Astrocyte (in vitro differentiated cells and primary cell): ENCODE measurements around the gene SPP2. TPM values are rescaled to one million over a fixed set of nuclear protein-coding genes. Genes with fewer than 3 reads are reported as not detected.

Experiments used
- DNase-seq: peaks from one replicate; pipeline ENCODE4 v3.0.0-alpha.2; 2010; ENCODE audit warnings: low read depth
- FAIRE-seq: peaks from 2 replicates; lab custom pipeline; 2011; peaks lifted over from hg19 to GRCh38; lab: Jason Lieb, UNC
- H2AFZ ChIP-seq: 2 replicates; pipeline ENCODE4 v1.6.0; 2012; ENCODE audit warnings: low read depth, low read length, inconsistent platforms
- H3K27ac ChIP-seq: 2 replicates; pipeline ENCODE4 v1.5.1; 2011; ENCODE audit warnings: low read depth, low read length, inconsistent platforms
- H3K27me3 ChIP-seq: 2 replicates; pipeline ENCODE4 v1.6.0; 2011; ENCODE audit warnings: low read length, inconsistent platforms; ENCODE audit not compliant: insufficient read depth
- H3K36me3 ChIP-seq: 2 replicates; pipeline ENCODE4 v1.5.1; 2011; ENCODE audit warnings: low read length, inconsistent platforms; ENCODE audit not compliant: insufficient read depth
- H3K4me1 ChIP-seq: 2 replicates; pipeline ENCODE4 v1.5.1; 2011; ENCODE audit warnings: low read length, inconsistent platforms; ENCODE audit not compliant: insufficient read depth
- H3K4me2 ChIP-seq: 2 replicates; pipeline ENCODE4 v1.6.0; 2012; ENCODE audit warnings: low read length, inconsistent platforms
- H3K4me3 ChIP-seq: 2 replicates; pipeline ENCODE4 v1.5.1; 2011; ENCODE audit warnings: low read depth, mild to moderate bottlenecking, low read length, inconsistent platforms; ENCODE audit not compliant: insufficient read depth
- H3K79me2 ChIP-seq: 2 replicates; pipeline ENCODE4 v1.6.0; 2012; ENCODE audit warnings: mild to moderate bottlenecking, low read length, inconsistent platforms; ENCODE audit not compliant: insufficient read depth
- H3K9ac ChIP-seq: 2 replicates; pipeline ENCODE4 v1.6.0; 2012; ENCODE audit warnings: mild to moderate bottlenecking, low read length, inconsistent platforms
- H3K9me3 ChIP-seq: 2 replicates; pipeline ENCODE4 v1.5.1; 2012; ENCODE audit warnings: low read depth, mild to moderate bottlenecking, low read length, inconsistent platforms; ENCODE audit not compliant: insufficient read depth
- H4K20me1 ChIP-seq: 2 replicates; pipeline ENCODE4 v1.6.0; 2012; ENCODE audit warnings: low read length, inconsistent platforms; ENCODE audit not compliant: insufficient read depth
- H3K27ac Mint-ChIP-seq: one replicate; pipeline ENCODE4 v1.8.0; 2021; ENCODE audit warnings: mild to moderate bottlenecking, mixed read lengths; ENCODE audit not compliant: unreplicated experiment
- H3K27me3 Mint-ChIP-seq: one replicate; pipeline ENCODE4 v1.8.0; 2021; ENCODE audit warnings: low read depth, mixed read lengths; ENCODE audit not compliant: unreplicated experiment
- H3K36me3 Mint-ChIP-seq: one replicate; pipeline ENCODE4 v1.8.0; 2021; ENCODE audit warnings: low read depth, mixed read lengths; ENCODE audit not compliant: unreplicated experiment
- H3K4me1 Mint-ChIP-seq: one replicate; pipeline ENCODE4 v1.8.0; 2021; ENCODE audit warnings: low read depth, mixed read lengths; ENCODE audit not compliant: unreplicated experiment
- H3K4me3 Mint-ChIP-seq: one replicate; pipeline ENCODE4 v1.8.0; 2021; ENCODE audit warnings: mild to moderate bottlenecking, moderate library complexity, mixed read lengths; ENCODE audit not compliant: unreplicated experiment
- H3K9me3 Mint-ChIP-seq: one replicate; pipeline ENCODE4 v1.8.0; 2021; ENCODE audit warnings: mild to moderate bottlenecking, mixed read lengths; ENCODE audit not compliant: unreplicated experiment
- CTCF ChIP-seq: IDR thresholded peaks from 2 replicates; pipeline ENCODE4 v1.5.1; 2011; ENCODE audit warnings: low read depth, mild to moderate bottlenecking, inconsistent platforms, low read length, moderate library complexity; ENCODE audit not compliant: insufficient read depth
- EZH2 ChIP-seq: IDR thresholded peaks from 2 replicates; pipeline ENCODE4 v1.6.1; 2012; ENCODE audit warnings: mild to moderate bottlenecking, low read length, inconsistent platforms; ENCODE audit not compliant: insufficient read depth
- total RNA-seq: library from RNA; stranded (reverse); gene quantifications from 2 replicates; pipeline ENCODE4 v1.2.1, GENCODE V29; 2021

Gene SPP2
- total RNA-seq, 1 donor from 2014 or later: not detected

GRCh38 chr2:234081970-234082822 lies 31.7 kb downstream of the SPP2 start:
- H2AFZ ChIP-seq: no peak overlapping the region
- H3K4me2 ChIP-seq: no peak overlapping the region
- Mint-ChIP-seq H3K4me1 (no peaks in the 10 kb centered on the region), H3K27ac (no peak overlapping the region), H3K36me3 (no peaks in the 10 kb centered on the region), H3K9me3 (peaks cover 4% of the 10 kb centered on the region), H3K27me3 (peaks cover 16% of the 10 kb centered on the region), H3K4me3 (no peak overlapping the region)
- H3K4me1 ChIP-seq: no peaks in the 10 kb centered on the region
- H3K9me3 ChIP-seq: no peaks in the 10 kb centered on the region
- H3K79me2 ChIP-seq: no peaks in the 10 kb centered on the region
- no peak for TF ChIP-seq EZH2
- no peak for TF ChIP-seq CTCF
- no peaks in the 10 kb centered on the region for H3K36me3 ChIP-seq
- no peak for FAIRE-seq
- DNase-seq: no peak
- no peaks in the 10 kb centered on the region for H3K27me3 ChIP-seq
- no peak overlapping the region for H3K9ac ChIP-seq
- H3K27ac ChIP-seq: no peak overlapping the region
- H3K4me3 ChIP-seq: no peak overlapping the region
- no peaks in the 10 kb centered on the region for H4K20me1 ChIP-seq

GRCh38 chr2:234083572-234084348 lies 33.3 kb downstream of the SPP2 start:
- H3K27me3 Mint-ChIP-seq: peaks cover 16% of the 10 kb centered on the region
- Histone ChIP-seq H4K20me1 (no peaks in the 10 kb centered on the region), H3K79me2 (no peaks in the 10 kb centered on the region), H3K27ac (no peak overlapping the region), H3K4me3 (no peak overlapping the region), H3K4me2 (no peak overlapping the region), H3K9me3 (no peaks in the 10 kb centered on the region), H3K4me1 (no peaks in the 10 kb centered on the region), H3K36me3 (no peaks in the 10 kb centered on the region), H2AFZ (no peak overlapping the region), H3K9ac (no peak overlapping the region), H3K27me3 (no peaks in the 10 kb centered on the region)
- DNase-seq: no peak
- H3K4me3 Mint-ChIP-seq: no peak overlapping the region
- H3K9me3 Mint-ChIP-seq: peaks cover 7% of the 10 kb centered on the region
- H3K36me3 Mint-ChIP-seq: no peaks in the 10 kb centered on the region
- H3K27ac Mint-ChIP-seq: no peak overlapping the region
- FAIRE-seq: no peak
- TF ChIP-seq EZH2 (no peak), CTCF (no peak)
- no peaks in the 10 kb centered on the region for H3K4me1 Mint-ChIP-seq
